T-helper 2 cell treated with Interferon-gamma antibody and Interleukin-4, amounts not matched to agents 100 ng/mL and 5 ng/mL, for 36 hours (primary cell): ENCODE results near the gene ZDHHC21. TPM values are rescaled to one million over a fixed set of nuclear protein-coding genes. Genes with fewer than 3 reads are reported as not detected.
"Not testable (repeated sequence)": the region's sequence is repeated elsewhere in the genome, so short reads cannot be mapped to it uniquely, and the experiment has no call there.

ENCODE experiments used
- intact Hi-C: fragments of 100-400 bp; cut with micrococcal nuclease; formaldehyde crosslinking; loops from one replicate; pipeline ENCODE4 v1.15.1; 2023
- total RNA-seq: library from RNA; stranded (reverse); gene quantifications from 2 replicates; pipeline ENCODE4 v1.2.3, GENCODE V29; 2022

ZDHHC21 gene
- total RNA-seq, 1 donor from 2014 or later, result 8.6 TPM

GRCh38 chr9:14686168-14686567, 7.1 kb downstream of the ZDHHC21 start:
- intact Hi-C loops, result no loop called here

DNA sequence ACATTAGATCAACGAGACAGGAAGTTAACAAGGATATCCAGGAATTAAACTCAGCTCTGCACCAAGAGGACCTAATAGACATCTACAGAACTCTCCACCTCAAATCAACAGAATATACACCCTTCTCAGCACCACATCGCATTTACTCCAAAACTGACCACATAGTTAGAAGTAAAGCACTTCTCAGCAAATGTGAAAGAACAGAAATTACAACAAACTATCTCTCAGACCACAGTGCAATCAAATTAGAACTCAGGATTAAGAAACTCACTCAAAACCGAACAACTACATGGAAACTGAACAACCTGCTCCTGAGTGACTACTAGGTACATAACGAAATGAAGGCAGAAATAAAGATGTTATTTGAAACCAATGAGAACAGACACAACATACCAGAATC, 10.6 kb downstream of the ZDHHC21 start:
- intact Hi-C loops, result not testable (repeated sequence)

- intact Hi-C loops, result no loop called here
Observed at GRCh38 chr9:14678776-14679175, 14.5 kb downstream of the ZDHHC21 start.

DNA sequence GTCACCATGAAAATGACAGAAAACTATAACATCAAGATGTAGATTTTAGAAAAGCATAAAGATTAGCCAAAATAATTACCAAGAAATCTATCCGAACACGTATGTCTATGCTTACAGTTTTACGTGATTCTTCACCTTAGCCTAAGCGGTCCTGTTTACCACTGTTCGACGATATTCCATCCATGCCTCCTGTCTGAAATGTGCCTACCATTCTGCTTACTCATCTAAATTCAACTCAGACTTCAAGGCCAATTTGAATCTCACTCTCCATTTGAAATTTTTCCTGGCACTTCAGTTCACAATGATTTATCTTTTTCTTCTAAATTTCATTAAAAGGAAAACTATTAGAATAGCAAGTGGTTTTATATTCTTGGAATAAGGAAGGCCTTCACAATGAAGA, 15.4 kb downstream of the ZDHHC21 start:
- intact Hi-C loops, result no loop called here

- intact Hi-C loops, result no loop called here
Observed at GRCh38 chr9:14677396-14677795, 15.8 kb downstream of the ZDHHC21 start.

DNA sequence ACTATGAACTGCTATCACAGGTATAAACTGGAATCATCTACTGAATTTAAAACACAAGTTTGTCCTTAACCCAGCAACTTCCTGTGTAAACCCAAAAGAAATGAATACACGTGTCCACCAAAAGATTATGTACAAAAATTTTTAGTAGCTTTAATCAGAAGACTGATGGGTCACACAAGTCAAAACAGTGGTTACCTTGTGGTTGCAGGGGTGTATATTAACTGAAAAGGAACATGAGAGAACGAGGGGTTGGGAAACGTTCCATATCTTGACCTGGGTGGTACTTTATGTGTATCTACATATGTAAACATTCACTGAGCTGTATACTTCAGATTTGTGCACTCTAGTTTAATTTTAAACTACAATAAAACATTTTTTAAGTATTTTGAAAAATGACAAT, 18.6 kb downstream of the ZDHHC21 start:
- intact Hi-C loops, result no loop called here

DNA sequence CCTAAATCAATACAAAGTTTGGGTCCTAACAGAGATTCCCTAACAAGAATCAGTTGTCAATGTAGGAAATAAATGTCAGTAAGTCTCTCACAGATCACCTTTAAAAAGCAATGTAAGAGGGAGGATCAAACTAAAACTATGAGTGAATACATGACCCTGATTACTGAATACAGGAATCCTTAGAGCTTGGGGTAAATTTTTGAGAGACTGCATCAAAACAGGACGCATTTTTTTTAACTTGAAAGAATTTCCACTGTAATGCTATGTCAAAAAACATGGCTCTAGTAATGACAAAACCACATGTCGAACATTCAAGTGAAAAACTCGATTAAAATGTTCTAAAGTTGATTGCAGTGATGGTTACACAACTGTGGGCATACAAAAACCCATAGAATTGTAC, 21.9 kb downstream of the ZDHHC21 start:
- intact Hi-C loops, result no loop called here

DNA sequence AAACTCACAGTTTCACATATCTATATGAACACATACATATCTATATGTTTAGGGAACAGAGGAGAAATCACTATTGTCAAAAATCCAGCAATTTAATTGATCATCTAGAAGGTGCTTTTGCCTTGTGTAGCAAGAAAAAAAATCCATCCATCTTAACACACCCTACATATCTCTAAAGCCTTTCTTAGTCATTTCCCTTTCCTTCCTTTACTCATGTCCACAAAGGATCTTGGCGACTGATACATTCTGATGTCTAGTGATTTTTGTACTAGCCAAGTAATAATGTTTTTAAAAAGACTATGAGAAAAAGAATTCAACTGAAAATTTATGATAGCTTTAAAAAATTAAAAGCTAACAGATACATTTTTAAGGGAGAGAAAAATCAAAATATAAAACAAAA, 22.5 kb downstream of the ZDHHC21 start:
- intact Hi-C loops, result no loop called here

- intact Hi-C loops, result loop anchor here (5.0 kb wide), 2 partner anchors 312 to 1237 kb away; no protein-coding TSS in a partner anchor
Observed at GRCh38 chr9:14664022-14664421, 29.2 kb downstream of the ZDHHC21 start.

GRCh38 chr9:14662060-14662453, 31.2 kb downstream of the ZDHHC21 start:
- intact Hi-C loops, result loop anchor here (5.0 kb wide), 2 partner anchors 310 to 1235 kb away; no protein-coding TSS in a partner anchor

DNA sequence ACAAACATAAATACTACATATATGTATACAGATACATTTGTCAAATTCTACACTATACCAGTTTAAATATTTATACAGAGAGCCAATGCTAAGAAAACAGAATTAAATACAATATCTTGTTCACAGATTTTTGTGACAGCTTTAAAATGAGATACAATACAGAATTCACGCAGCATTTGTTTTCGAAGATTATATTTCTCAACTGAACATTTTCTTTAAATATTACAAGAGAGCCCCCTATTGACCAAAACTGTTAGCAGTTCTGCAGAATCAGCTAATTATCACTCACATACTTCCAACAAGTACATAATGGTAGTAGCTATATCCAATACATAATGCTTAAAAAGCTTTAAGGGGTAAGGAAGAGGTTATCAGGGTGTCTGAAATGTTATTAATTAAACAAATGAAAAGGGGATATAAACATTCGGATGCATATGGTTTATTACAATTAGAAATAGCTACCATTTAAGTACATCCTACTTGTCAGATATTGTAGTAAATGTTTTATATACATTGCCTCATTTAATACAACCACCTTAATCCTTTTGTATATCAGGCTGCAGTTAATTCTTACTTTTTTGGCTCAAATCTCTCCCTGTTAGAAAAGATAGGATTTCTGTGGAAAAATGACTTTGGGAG, 31.7 kb downstream of the ZDHHC21 start:
- intact Hi-C loops, result loop anchor here (1.0 to 5.0 kb wide), 3 partner anchors 45 to 1234 kb away; no protein-coding TSS in a partner anchor

- intact Hi-C loops, result loop anchor here (1.0 to 5.0 kb wide), 3 partner anchors 44 to 1233 kb away; no protein-coding TSS in a partner anchor
Observed at GRCh38 chr9:14660721-14661120, 32.5 kb downstream of the ZDHHC21 start.

GRCh38 chr9:14654932-14655331, 38.3 kb downstream of the ZDHHC21 start:
- intact Hi-C loops, result loop anchor here (10.0 kb wide), 1 partner anchor 340 kb away; no protein-coding TSS in a partner anchor

GRCh38 chr9:14653511-14653910, 39.7 kb downstream of the ZDHHC21 start:
- intact Hi-C loops, result loop anchor here (10.0 kb wide), 1 partner anchor 341 kb away; no protein-coding TSS in a partner anchor

DNA sequence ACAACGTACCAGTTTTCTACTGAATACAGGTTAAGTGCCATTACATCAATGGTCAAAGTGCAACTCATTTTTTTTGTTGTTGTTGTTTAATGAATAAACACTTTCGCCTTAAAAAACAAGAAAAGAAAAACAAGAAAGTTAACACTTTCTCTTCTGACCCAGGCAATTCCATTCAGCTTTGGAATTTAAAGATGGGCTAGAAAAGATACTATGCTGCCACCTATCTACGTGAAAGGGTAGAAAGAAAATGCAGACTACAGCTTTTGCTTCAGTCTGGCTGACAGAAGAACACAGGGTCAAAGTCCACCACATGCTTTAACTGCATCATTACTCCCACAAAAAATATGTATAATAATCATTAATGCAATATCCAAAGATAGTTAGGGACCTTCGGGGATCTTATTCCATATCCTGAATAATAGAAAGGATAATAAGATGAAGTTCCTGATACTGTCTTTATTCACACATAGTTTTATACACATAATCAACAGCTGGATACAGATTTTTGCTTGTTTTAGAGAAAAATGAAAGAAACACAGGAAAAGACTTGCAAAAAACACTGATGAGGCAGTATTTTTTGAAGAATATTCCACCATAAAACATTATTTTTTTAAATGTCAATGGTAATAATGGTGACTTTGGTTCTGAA, 40.4 kb downstream of the ZDHHC21 start:
- intact Hi-C loops, result loop anchor here (10.0 kb wide), 1 partner anchor 342 kb away; no protein-coding TSS in a partner anchor

DNA sequence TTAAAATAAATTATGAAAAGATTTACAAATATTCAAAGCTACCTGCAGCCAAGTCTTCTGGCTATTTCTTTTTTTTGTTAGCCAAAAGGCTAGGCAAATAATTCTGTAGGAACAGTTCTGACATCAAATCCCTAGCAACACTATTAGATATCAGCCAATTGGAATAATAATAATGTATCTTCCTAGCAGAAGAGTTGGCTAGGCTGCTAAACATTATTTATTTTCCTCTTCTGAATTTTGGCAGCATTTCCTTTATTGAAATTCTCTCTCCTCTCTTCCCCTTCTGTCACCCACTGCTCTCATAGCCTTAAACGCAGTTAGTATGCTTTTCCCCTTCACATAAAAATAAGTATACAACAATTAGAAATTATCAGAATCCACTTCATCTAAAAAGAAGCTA, 42.6 kb downstream of the ZDHHC21 start:
- intact Hi-C loops, result loop anchor here (10.0 kb wide), 1 partner anchor 344 kb away; no protein-coding TSS in a partner anchor

DNA sequence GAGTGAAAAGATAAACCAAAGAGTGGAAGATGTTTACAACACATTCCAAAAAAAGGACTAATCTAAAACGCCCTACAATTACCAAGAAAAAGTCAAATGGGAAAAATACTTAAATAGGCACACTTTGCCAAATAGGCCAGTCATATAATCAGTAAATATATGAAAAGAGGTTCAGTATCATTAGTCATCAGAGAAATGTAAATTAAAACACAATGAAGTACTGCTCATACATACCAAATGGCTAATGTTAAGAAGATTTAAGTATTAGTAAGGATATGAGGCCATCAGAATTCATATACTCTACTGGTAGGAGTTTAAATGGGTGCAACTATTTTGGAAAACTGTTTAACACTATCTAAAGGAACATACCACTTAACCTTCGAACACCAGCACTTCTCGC, 47.6 kb downstream of the ZDHHC21 start:
- intact Hi-C loops, result no loop called here

DNA sequence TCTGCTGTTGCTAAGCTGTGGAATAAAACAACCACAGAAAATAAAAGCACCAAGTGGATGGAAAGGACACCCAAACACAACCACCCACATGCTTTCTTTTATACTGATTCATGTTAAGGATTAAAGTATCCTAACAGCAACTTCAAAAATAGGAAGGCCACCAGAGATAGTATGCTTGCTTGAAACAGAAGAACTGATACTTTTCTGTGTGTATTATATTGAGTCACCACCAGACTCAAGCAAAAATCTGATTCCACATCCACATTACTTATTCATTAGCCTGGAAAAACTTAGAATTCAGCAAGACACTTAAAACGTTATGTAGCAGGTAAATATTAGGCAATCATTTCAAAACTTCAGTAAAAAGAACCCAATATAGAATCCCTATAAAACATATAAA, 52.3 kb downstream of the ZDHHC21 start:
- intact Hi-C loops, result no loop called here

DNA sequence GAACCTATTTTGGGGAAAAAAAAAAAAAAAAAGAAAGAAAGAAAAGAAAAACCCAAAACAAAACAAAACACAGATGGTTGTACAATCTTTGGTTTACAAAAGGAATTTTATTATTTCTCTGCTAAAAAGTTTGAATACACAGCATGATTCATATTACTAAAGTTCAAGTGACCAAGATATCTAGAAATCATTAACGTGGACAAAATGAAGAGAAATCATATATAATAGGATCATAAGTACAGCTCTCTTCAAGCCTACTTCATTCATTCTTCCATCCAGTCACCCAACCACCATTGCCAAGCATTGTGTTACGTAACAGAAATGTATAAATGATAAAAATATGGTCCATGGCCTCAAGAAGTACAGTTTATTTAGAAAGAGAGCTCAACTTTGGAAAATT, 52.9 kb downstream of the ZDHHC21 start:
- intact Hi-C loops, result no loop called here

DNA sequence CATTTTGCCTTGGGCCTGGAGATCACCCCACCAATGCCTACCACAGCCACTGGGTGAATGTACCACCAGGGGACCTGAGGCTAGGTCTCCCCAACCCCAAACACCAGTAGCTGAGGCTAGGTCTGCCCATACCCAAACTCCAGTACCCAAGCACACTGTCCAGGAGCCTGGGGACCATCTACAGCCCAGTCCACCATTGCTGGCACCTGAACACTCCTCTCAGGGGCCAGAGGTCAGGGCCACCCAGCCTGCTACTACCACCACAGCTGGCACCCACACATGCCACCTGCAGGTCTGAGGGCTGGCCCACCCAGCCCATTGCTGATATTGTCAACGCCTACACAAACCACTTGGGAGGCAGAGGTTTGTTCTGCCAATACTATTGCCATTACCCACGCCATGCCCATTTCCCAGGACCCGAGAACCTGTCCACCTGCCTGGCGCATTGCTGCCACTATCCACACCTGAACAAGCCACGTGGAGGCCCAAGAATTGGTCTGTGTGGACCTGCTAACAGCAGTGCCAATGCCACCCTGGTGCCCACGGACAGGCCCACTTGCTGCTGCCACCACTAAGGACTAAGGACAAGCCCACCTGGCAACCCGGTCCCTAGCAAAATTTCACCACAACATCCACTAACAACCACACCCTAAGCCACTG, 59.2 kb downstream of the ZDHHC21 start:
- intact Hi-C loops, result no loop called here

DNA sequence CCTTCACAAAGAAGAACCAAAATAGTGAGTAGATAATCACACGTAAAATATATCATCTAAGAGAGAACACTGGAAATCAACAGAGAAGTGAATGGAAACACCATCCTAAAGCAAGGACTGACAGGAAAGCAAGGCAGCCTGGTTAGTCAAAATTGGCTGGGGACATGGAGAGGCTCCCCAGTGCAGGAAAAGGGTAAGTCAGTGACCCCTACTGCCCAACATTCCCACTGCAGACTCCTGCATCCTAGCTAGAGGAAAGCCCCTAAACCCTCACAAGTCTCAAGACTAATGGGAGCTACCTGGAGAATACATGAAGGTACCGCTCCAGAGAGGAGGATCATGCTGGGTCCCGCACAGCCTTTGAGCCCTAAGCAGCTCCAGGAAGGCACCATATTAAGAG, 60.1 kb downstream of the ZDHHC21 start:
- intact Hi-C loops, result no loop called here

DNA sequence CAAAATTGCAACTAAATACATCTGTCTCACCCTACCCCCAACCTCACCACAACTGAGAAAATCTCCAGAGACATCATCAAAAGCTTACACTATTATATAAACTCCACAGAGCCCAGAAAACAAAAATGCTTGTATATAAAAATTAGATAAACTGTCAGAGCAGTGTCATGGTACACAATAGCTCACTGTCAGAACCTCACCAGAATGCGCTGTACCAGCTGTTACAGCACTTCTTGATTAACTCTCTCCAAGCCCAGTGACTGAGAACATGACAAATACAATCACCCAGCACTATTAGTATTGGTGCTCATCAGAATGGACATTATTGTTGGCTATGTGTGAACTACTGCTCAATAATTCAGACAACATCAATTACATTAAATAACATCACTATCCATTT, 65.7 kb downstream of the ZDHHC21 start:
- intact Hi-C loops, result no loop called here
